ENCODE data around the gene SLC39A11. TPM values are rescaled to one million over a fixed set of nuclear protein-coding genes. Genes with fewer than 3 reads are reported as not detected.
A peak's percentile ranks its signal among the peaks of the same experiment; 100 is the strongest.

SLC39A11 gene
- polyA plus RNA-seq, 1 donor from 2014 or later: 8.0 TPM

DNA sequence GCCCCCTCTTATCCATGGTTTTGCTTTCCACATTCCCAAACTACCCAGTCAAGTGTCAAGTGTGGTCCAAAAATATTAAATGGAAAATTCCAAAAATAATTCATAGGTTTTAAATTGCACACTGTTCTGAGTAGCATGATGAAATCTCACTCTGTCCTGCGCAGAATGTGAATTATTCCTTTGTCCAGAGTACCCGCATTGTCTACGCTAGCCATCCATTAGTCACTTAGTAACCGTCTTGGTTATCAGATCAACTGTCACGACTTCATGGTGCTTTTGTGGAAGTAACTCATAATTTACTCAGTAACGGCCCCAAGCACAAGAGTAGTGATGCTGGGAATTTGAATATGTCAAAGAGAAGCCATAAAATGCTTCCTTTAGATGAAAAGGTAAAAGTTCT is 94.9 kb downstream of the SLC39A11 start:
- Histone ChIP-seq H3K9me3 (ENCODE audit: low read length) (no peaks in the 10 kb centered on the region), H4K20me1 (ENCODE audit: insufficient read depth) (no peaks in the 10 kb centered on the region), H3K9me2 (ENCODE audit: insufficient read depth, low read length) (no peaks in the 10 kb centered on the region), H3K79me2 (replicated peaks; ENCODE audit: insufficient read depth, low read length) (no peaks in the 10 kb centered on the region), H2AFZ (ENCODE audit: low read depth, low read length) (no peak overlapping the region), H3K27ac (ENCODE audit: low read length) (peak overlapping the region; percentile 44), H3K4me2 (ENCODE audit: low read length) (no peak overlapping the region), H3K9ac (ENCODE audit: low read length) (no peak overlapping the region), H3K27me3 (ENCODE audit: insufficient read depth, low read depth, low read length) (no peaks in the 10 kb centered on the region), H3K36me3 (ENCODE audit: insufficient read depth, low read length) (no peaks in the 10 kb centered on the region), H3K4me3 (ENCODE audit: low read length) (no peak overlapping the region), H3F3A (ENCODE audit: insufficient read depth, low read length, poor library complexity, severe bottlenecking) (no peaks in the 10 kb centered on the region)
- peak; percentile 30 for TF ChIP-seq POLR2AphosphoS5 (IDR thresholded peaks at IDR 0.05)
- no peak for TF ChIP-seq MXI1 (conservative IDR thresholded peaks at IDR 0.05; ENCODE audit: poor library complexity, severe bottlenecking)

DNA sequence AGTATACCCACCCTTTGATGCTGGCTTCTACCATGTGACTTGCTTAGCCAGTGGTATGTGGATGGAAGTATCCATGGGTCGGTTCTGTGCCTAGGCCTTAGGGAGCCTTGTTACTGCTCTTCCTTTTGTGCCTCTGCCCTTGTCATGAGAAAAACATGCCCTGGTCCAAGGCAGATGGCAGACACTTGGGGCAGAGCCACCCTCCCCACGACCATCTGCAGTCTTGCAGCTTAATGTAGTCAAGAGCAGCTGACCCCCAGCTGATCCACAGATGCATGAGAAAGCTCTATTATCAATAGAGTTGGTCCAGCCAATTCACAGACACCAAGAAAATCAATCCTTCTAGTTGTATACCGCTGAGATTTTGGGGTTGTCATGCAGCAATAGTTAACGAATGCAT is 95.7 kb downstream of the SLC39A11 start:
- TF ChIP-seq, protein P1, sequence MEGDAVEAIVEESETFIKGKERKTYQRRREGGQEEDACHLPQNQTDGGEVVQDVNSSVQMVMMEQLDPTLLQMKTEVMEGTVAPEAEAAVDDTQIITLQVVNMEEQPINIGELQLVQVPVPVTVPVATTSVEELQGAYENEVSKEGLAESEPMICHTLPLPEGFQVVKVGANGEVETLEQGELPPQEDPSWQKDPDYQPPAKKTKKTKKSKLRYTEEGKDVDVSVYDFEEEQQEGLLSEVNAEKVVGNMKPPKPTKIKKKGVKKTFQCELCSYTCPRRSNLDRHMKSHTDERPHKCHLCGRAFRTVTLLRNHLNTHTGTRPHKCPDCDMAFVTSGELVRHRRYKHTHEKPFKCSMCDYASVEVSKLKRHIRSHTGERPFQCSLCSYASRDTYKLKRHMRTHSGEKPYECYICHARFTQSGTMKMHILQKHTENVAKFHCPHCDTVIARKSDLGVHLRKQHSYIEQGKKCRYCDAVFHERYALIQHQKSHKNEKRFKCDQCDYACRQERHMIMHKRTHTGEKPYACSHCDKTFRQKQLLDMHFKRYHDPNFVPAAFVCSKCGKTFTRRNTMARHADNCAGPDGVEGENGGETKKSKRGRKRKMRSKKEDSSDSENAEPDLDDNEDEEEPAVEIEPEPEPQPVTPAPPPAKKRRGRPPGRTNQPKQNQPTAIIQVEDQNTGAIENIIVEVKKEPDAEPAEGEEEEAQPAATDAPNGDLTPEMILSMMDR (IDR thresholded peaks at IDR 0.05; ENCODE audit: poor library complexity, severe bottlenecking): no peak
- TF ChIP-seq POLR2AphosphoS5 (IDR thresholded peaks at IDR 0.05) (no peak), EP300 (conservative IDR thresholded peaks at IDR 0.05; ENCODE audit: poor library complexity, severe bottlenecking) (no peak), MXI1 (conservative IDR thresholded peaks at IDR 0.05; ENCODE audit: poor library complexity, severe bottlenecking) (no peak), TAF1 (IDR thresholded peaks at IDR 0.05; ENCODE audit: low read depth) (no peak), RAD21 (conservative IDR thresholded peaks at IDR 0.05) (no peak), SMC3 (conservative IDR thresholded peaks at IDR 0.05; ENCODE audit: poor library complexity) (no peak)
- TF ChIP-seq, protein P2, sequence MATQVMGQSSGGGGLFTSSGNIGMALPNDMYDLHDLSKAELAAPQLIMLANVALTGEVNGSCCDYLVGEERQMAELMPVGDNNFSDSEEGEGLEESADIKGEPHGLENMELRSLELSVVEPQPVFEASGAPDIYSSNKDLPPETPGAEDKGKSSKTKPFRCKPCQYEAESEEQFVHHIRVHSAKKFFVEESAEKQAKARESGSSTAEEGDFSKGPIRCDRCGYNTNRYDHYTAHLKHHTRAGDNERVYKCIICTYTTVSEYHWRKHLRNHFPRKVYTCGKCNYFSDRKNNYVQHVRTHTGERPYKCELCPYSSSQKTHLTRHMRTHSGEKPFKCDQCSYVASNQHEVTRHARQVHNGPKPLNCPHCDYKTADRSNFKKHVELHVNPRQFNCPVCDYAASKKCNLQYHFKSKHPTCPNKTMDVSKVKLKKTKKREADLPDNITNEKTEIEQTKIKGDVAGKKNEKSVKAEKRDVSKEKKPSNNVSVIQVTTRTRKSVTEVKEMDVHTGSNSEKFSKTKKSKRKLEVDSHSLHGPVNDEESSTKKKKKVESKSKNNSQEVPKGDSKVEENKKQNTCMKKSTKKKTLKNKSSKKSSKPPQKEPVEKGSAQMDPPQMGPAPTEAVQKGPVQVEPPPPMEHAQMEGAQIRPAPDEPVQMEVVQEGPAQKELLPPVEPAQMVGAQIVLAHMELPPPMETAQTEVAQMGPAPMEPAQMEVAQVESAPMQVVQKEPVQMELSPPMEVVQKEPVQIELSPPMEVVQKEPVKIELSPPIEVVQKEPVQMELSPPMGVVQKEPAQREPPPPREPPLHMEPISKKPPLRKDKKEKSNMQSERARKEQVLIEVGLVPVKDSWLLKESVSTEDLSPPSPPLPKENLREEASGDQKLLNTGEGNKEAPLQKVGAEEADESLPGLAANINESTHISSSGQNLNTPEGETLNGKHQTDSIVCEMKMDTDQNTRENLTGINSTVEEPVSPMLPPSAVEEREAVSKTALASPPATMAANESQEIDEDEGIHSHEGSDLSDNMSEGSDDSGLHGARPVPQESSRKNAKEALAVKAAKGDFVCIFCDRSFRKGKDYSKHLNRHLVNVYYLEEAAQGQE (IDR thresholded peaks at IDR 0.05; ENCODE audit: borderline replicate concordance): no peak
- no peaks in the 10 kb centered on the region for H3K27me3 ChIP-seq (ENCODE audit: insufficient read depth, low read depth, low read length)
- no peaks in the 10 kb centered on the region for H3K9me2 ChIP-seq (ENCODE audit: insufficient read depth, low read length)
- H3K36me3 ChIP-seq (ENCODE audit: insufficient read depth, low read length): no peaks in the 10 kb centered on the region
- no peak overlapping the region for H3K4me2 ChIP-seq (ENCODE audit: low read length)
- no peaks in the 10 kb centered on the region for H3K79me2 ChIP-seq (replicated peaks; ENCODE audit: insufficient read depth, low read length)
- H3F3A ChIP-seq (ENCODE audit: insufficient read depth, low read length, poor library complexity, severe bottlenecking): no peaks in the 10 kb centered on the region
- no peak overlapping the region for H3K4me3 ChIP-seq (ENCODE audit: low read length)
- H3K9me3 ChIP-seq (ENCODE audit: low read length): no peaks in the 10 kb centered on the region
- no peaks in the 10 kb centered on the region for H4K20me1 ChIP-seq (ENCODE audit: insufficient read depth)
- H3K27ac ChIP-seq (ENCODE audit: low read length): peak overlapping the region; percentile 44
- H2AFZ ChIP-seq (ENCODE audit: low read depth, low read length): no peak overlapping the region
- H3K9ac ChIP-seq (ENCODE audit: low read length): no peak overlapping the region

DNA sequence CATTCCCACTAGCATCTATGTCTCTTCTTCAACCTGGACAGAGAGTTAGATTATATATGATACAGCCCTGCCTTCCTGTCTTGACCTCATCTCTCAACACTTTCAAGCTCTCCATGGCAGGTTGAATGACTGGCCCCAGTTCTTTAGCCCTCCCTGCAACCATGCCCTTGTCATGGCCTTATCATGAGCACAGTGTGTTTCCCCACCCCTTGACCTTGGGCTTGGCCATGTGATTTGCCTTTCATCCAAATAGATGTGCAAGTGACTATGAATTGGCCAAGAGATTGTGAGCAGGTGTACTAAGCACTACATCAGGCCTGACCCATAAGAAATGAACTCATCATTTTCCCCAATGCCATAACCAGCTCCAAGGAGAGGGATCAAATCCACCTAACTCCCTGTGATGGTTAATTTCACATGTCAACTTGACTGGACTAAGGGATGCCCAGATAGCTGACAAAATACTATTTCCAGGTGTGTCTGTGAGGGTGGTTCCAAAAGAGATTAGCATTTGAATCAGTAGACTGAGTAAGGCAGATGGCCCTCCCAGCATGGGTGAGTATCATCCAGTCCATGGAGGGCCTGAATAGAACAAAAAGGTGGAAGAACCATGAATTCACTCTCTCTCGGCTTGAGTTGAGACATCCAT is 97.4 kb downstream of the SLC39A11 start:
- no peak overlapping the region for H2AFZ ChIP-seq (ENCODE audit: low read depth, low read length)
- no peaks in the 10 kb centered on the region for H3K36me3 ChIP-seq (ENCODE audit: insufficient read depth, low read length)
- H3F3A ChIP-seq (ENCODE audit: insufficient read depth, low read length, poor library complexity, severe bottlenecking): no peaks in the 10 kb centered on the region
- no peaks in the 10 kb centered on the region for H3K9me2 ChIP-seq (ENCODE audit: insufficient read depth, low read length)
- no peaks in the 10 kb centered on the region for H3K9me3 ChIP-seq (ENCODE audit: low read length)
- TF ChIP-seq, protein P1 (IDR thresholded peaks at IDR 0.05; ENCODE audit: poor library complexity, severe bottlenecking): no peak
- TF ChIP-seq MXI1 (conservative IDR thresholded peaks at IDR 0.05; ENCODE audit: poor library complexity, severe bottlenecking): no peak
- TF ChIP-seq, protein P2 (IDR thresholded peaks at IDR 0.05; ENCODE audit: borderline replicate concordance): no peak
- no peak for TF ChIP-seq TAF1 (IDR thresholded peaks at IDR 0.05; ENCODE audit: low read depth)
- TF ChIP-seq POLR2AphosphoS5 (IDR thresholded peaks at IDR 0.05): no peak
- no peak for TF ChIP-seq SMC3 (conservative IDR thresholded peaks at IDR 0.05; ENCODE audit: poor library complexity)
- TF ChIP-seq EZH2 (IDR thresholded peaks at IDR 0.05; ENCODE audit: borderline replicate concordance, insufficient read depth, low read length, poor library complexity, severe bottlenecking): no peak
- TF ChIP-seq EP300 (conservative IDR thresholded peaks at IDR 0.05; ENCODE audit: poor library complexity, severe bottlenecking): no peak
- TF ChIP-seq RAD21 (conservative IDR thresholded peaks at IDR 0.05): no peak
- no peak overlapping the region for H3K4me3 ChIP-seq (ENCODE audit: low read length)
- H3K27ac ChIP-seq (ENCODE audit: low read length): no peak overlapping the region
- no peak overlapping the region for H3K9ac ChIP-seq (ENCODE audit: low read length)
- no peak overlapping the region for H3K4me2 ChIP-seq (ENCODE audit: low read length)
- no peaks in the 10 kb centered on the region for H3K27me3 ChIP-seq (ENCODE audit: insufficient read depth, low read depth, low read length)
- no peaks in the 10 kb centered on the region for H3K79me2 ChIP-seq (replicated peaks; ENCODE audit: insufficient read depth, low read length)
- H4K20me1 ChIP-seq (ENCODE audit: insufficient read depth): no peaks in the 10 kb centered on the region
